Measurements from ENCODE around the gene CAPNS2. TPM values are rescaled to one million over a fixed set of nuclear protein-coding genes. Genes with fewer than 3 reads are reported as not detected.
A peak's percentile ranks its signal among the peaks of the same experiment; 100 is the strongest.

The CAPNS2 gene
- total and polyA plus RNA-seq, 9 of the 15 experiments (the other 6 are each of a cell fraction or from before 2014, with no cell fraction given), result 0.12 to 0.65 (median 0.24) TPM; not detected in 2

GRCh38 chr16:55543472-55543871 lies 23.0 kb upstream of the CAPNS2 start (continued):
- TF ChIP-seq ZBTB33 (CRISPR knock-in tag; IDR thresholded peaks at IDR 0.05), result no peak
- no peak for TF ChIP-seq SREBF2 (CRISPR knock-in tag; IDR thresholded peaks at IDR 0.05)
- TF ChIP-seq PHF8 (IDR thresholded peaks at IDR 0.05; ENCODE audit: borderline replicate concordance, low read length), result no peak
- no peak for TF ChIP-seq BRF2 (IDR thresholded peaks at IDR 0.05; ENCODE audit: borderline replicate concordance, insufficient read depth, insufficient read length)
- TF ChIP-seq CTCF (IDR thresholded peaks at IDR 0.05 in 2 of 3, conservative IDR thresholded peaks at IDR 0.05 in 1 of 3; ENCODE audit: insufficient read depth in 2 of 3, low read depth in 1 of 3, low read length in 3 of 3), result peak in 1 of 3 experiments; percentile 53; a peak in 2 of 6 replicates
- TF ChIP-seq DEAF1 (CRISPR knock-in tag; IDR thresholded peaks at IDR 0.05), result 0 out of 2 replicates have a peak, but pooled peaks have one; percentile 25
- TF ChIP-seq POLR2B (IDR thresholded peaks at IDR 0.05; ENCODE audit: low read depth, partially characterized antibody), result no peak
- no peak for TF ChIP-seq KAT7 (CRISPR knock-in tag; IDR thresholded peaks at IDR 0.05; ENCODE audit: borderline replicate concordance)
- no peak for TF ChIP-seq ZFP1 (CRISPR knock-in tag; IDR thresholded peaks at IDR 0.05)
- no peak for TF ChIP-seq ZNF778 (CRISPR knock-in tag; IDR thresholded peaks at IDR 0.05)

All from K562 (cell line).